NCI-H1436 treated with DMSO at 0.1 percent for 48 hours (cell line): Measurements from ENCODE around the gene STXBP1.

Experiments
- DNase-seq: peaks from one replicate; lab custom pipeline; 2025; lab: John Stamatoyannopoulos, UW

STXBP1 gene

DNA sequence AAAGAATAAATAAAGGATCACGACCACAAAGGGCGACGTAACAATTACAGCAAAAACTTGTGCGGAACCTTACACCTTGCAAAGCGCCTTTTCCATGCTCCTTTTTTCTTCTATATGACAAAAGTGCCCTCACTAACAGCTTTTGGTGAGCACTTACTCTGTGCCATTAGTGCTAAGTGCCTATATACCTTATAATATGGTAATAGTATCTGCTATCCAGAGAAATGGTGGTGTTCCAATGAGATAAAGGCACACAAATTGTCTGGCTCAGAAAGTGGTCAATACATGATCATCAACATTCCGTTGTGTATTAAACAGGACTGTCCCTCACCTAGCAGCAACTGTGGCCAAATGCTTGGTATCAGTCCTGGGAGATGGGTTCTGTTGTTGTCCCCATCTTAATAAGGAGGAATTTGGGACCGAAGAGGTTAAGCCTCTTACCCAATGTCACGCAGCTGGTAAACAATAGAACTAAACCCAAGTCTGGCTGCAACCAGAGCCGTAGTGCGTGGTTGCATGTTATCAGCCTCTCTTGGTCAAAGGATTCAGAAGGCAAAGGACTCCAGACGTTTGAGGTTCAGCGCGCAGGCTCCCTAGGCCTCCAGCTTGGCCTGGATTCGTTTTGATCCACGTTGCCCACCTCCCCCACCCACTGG lies 123.6 kb downstream of the STXBP1 start:
- no peak for DNase-seq

DNA sequence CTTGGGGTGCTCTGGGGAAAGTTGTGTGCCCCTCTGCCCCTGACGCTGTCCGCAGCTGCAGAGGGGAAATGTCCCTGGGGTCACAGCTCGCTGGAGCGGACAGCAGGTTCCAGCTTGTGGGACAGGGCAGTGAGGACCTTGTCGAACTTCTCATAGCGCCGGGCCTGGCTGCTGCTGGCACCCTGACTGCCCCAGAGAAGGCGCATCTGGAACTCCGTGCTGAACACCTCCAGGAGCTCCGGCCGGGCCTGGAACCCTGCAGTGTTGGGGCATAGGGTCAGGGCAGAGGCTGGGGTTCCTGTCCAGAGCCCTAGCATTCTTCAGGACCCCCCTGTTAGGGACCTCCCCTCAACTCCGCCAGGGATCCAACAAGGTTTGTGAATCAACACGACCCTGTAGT lies 126.6 kb downstream of the STXBP1 start:
- DNase-seq: no peak

DNA sequence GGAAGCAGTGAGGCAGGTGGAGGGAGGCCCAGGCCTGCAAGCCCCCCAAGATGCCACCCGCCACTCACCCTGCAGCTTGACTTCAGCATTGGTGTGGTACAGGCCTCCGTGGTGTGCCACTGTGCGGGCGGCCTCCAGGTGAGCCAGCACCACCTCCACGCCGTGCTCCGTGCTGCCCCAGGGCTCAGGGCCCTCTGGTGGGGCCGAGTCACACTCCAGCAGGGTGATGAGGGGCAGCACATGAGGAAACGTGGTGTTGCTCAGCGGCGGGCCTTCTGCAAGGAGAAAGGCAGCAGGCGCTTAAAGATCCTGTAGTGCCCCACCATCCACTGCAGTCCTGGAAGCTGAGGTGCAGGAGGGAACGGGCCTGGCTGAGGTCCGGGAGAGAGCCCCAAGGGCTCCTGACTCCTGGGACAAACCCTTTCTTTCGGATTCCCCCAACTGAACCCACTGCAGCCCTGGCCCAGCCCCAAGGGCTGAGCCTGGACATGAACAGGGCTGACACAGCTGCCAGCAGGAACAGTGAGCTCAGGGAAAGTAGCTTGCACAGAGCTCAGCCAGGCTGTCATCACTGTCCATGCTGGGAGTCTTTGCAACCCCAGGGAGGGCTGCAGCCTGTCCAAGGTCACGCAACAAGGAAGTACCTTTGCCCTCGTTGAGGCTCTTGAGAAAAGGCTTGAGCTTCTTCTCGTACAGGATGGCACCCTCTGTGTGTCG lies 127.7 kb downstream of the STXBP1 start:
- DNase-seq: no peak

DNA sequence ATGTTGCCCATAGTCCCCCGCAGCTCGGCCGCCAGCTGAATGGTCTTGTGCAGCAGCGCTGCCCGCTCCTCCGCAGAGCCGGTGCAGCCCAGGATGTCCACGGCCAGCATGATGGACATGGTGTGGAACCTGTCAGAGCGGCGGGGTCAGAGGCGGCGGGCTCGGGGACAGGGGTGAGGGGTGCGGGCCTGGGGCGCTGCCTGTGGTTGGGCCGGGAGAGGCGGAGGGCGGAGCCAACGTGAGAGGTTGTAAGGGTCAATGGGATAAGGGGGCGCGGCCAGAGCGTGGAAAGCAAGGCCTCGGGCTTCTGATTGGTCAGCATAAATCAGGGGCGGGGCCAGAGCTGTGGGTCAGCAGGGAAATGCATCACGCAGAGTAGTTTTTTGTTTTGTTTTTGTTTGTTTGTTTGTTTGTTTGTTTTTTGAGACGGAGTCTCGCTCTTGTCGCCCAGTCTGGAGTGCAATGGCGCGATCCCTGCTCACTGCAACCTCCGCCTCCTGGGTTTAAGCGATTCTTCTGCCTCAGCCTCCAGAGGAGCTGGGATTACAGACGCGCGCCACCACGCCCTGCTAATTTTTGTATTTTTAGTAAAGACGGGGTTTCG lies 129.9 kb downstream of the STXBP1 start:
- no peak for DNase-seq
